GM12878 (cell line): ENCODE measurements around the gene DOCK2. TPM values are rescaled to one million over a fixed set of nuclear protein-coding genes. Genes with fewer than 3 reads are reported as not detected.

ENCODE experiments used
- ATAC-seq: fragments of 200-7000 bp; cut with Tn5 transposase; 3 replicates; pipeline ENCODE4 v1.9.1; 2020; ENCODE audit warnings: mild to moderate bottlenecking, moderate library complexity
- BruUV-seq: library from RNA; stranded (reverse); fragments of 400-500 nt; replicated peaks from 2 replicates; lab custom pipeline; 2021; lab: Mats Ljungman, UMichigan
- CTCF ChIA-PET: fragments of 300-600 bp; sonication (Branson Sonifier 250); formaldehyde crosslinking; extraction: SDS; loops from one replicate; lab custom pipeline; 2021; ENCODE audit warnings: inconsistent platforms; lab: Yijun Ruan, JAX
- POLR2A ChIA-PET: fragments of 350-600 bp; formaldehyde crosslinking; extraction: SDS; loops from one replicate; lab custom pipeline; 2021; ENCODE audit warnings: inconsistent platforms; lab: Charles Lee
- RAD21 ChIA-PET: fragments of 300-600 bp; sonication (Branson Sonifier 250); formaldehyde crosslinking; loops from one replicate; lab custom pipeline; 2023; ENCODE audit warnings: antibody characterized with exemption; ENCODE audit not compliant: unreplicated experiment; lab: Charles Lee
- SMC1A ChIA-PET: fragments of 300-600 bp; sonication (Branson Sonifier 250); formaldehyde crosslinking; loops from one replicate; lab custom pipeline; 2023; ENCODE audit not compliant: unreplicated experiment, uncharacterized antibody; lab: Charles Lee
- DNase-seq: peaks from one replicate; pipeline ENCODE4 v3.0.0-alpha.2; 2011; ENCODE audit warnings: low read depth, low spot score
- FAIRE-seq: peaks from 3 replicates; lab custom pipeline; 2011; peaks lifted over from hg19 to GRCh38; lab: Jason Lieb, UNC
- H2AFZ ChIP-seq: 2 replicates; pipeline ENCODE4 v1.6.0; 2011; ENCODE audit warnings: low read depth, low read length, control low read depth; ENCODE audit not compliant: control insufficient read depth
- H3K27ac ChIP-seq: 2 replicates; pipeline ENCODE4 v1.5.1; 2011; ENCODE audit warnings: control low read depth; ENCODE audit not compliant: control insufficient read depth, insufficient read depth
- H3K27me3 ChIP-seq, 2 experiments: replicated peaks in 1 of 2; 2 replicates each; pipeline versions ENCODE4 v1.6.0 to v1.6.1; 2011; ENCODE audit warnings: low read length in 1 of 2; ENCODE audit not compliant: control insufficient read depth in 2 of 2, insufficient read depth in 2 of 2
- H3K36me3 ChIP-seq, 2 experiments: 2 replicates each; pipeline ENCODE4 v1.5.1; 2011; ENCODE audit warnings: low read length in 1 of 2; ENCODE audit not compliant: control insufficient read depth in 2 of 2, insufficient read depth in 2 of 2
- H3K4me1 ChIP-seq: 2 replicates; pipeline ENCODE4 v1.6.1; 2011; ENCODE audit warnings: mild to moderate bottlenecking, low read length, moderate library complexity, mixed read lengths; ENCODE audit not compliant: control insufficient read depth, insufficient read depth
- H3K4me2 ChIP-seq: 2 replicates; pipeline ENCODE4 v1.6.0; 2011; ENCODE audit warnings: control low read depth; ENCODE audit not compliant: control insufficient read depth, insufficient read depth
- H3K4me3 ChIP-seq: fragments of 200-600 bp; sonication (generic); 2 replicates; pipeline ENCODE4 v1.5.1; 2016
- H3K79me2 ChIP-seq: 2 replicates; pipeline ENCODE4 v1.6.0; 2011; ENCODE audit warnings: low read length; ENCODE audit not compliant: control insufficient read depth, insufficient read depth
- H3K9ac ChIP-seq: 2 replicates; pipeline ENCODE4 v1.8.0; 2011; ENCODE audit warnings: low read length, control low read depth, mixed read lengths; ENCODE audit not compliant: control insufficient read depth, insufficient read depth
- H3K9me3 ChIP-seq: replicated peaks from 3 replicates; pipeline ENCODE4 v1.5.1; 2011; ENCODE audit warnings: mild to moderate bottlenecking, low read length; ENCODE audit not compliant: control insufficient read depth, insufficient read depth
- H4K20me1 ChIP-seq: 2 replicates; pipeline ENCODE4 v1.6.0; 2011; ENCODE audit not compliant: control insufficient read depth, insufficient read depth
- ASH2L ChIP-seq: fragments of 300-600, 200-600 bp; sonication (generic); IDR thresholded peaks from 2 replicates; pipeline ENCODE4 v1.6.1; 2017; ENCODE audit warnings: low read depth, mild to moderate bottlenecking, borderline replicate concordance
- CEBPB ChIP-seq, 2 experiments: fragments of 150-350 bp in 1 of 2; IDR thresholded peaks; 2 replicates each; pipeline ENCODE4 v1.6.1; 2012 to 2014; ENCODE audit warnings: low read depth in 2 of 2, low read length in 2 of 2, borderline replicate concordance in 1 of 2, inconsistent platforms in 1 of 2
- CREB1 ChIP-seq: IDR thresholded peaks from 2 replicates; pipeline ENCODE4 v1.6.1; 2012; ENCODE audit warnings: low read depth, mild to moderate bottlenecking, inconsistent platforms
- GABPA ChIP-seq: IDR thresholded peaks from 2 replicates; pipeline ENCODE4 v1.6.1; 2014; ENCODE audit warnings: antibody characterized with exemption, low read depth, mild to moderate bottlenecking, inconsistent platforms
- GATAD2B ChIP-seq: fragments of 450-650 bp; conservative IDR thresholded peaks from 2 replicates; pipeline ENCODE4 v1.6.1; 2017; ENCODE audit warnings: low read depth, mild to moderate bottlenecking, moderate library complexity
- HDGF ChIP-seq: fragments of 450-650 bp; IDR thresholded peaks from 2 replicates; pipeline ENCODE4 v1.6.1; 2016; ENCODE audit warnings: antibody characterized with exemption
- KAT2A ChIP-seq: conservative IDR thresholded peaks from 2 replicates; pipeline ENCODE4 v1.6.1; 2011; ENCODE audit warnings: low read depth, low read length; ENCODE audit not compliant: control insufficient read depth
- MAX ChIP-seq: IDR thresholded peaks from 2 replicates; pipeline ENCODE4 v1.6.1; 2012; ENCODE audit warnings: low read depth, low read length, improper control_type of control experiment
- NKRF ChIP-seq: fragments of 450-650 bp; conservative IDR thresholded peaks from 2 replicates; pipeline ENCODE4 v1.6.1; 2017; ENCODE audit warnings: mild to moderate bottlenecking, moderate library complexity
- PAX8 ChIP-seq: fragments of 450-650 bp; IDR thresholded peaks from 2 replicates; pipeline ENCODE4 v1.6.1; 2017; ENCODE audit warnings: mild to moderate bottlenecking, moderate library complexity
- STAT1 ChIP-seq: fragments of 450-650 bp; conservative IDR thresholded peaks from 2 replicates; pipeline ENCODE4 v1.6.1; 2014; ENCODE audit warnings: antibody characterized with exemption, mild to moderate bottlenecking
- TAF1 ChIP-seq: IDR thresholded peaks from 2 replicates; pipeline ENCODE4 v1.6.1; 2011; ENCODE audit warnings: mild to moderate bottlenecking, low read depth, low read length, borderline replicate concordance
- TCF12 ChIP-seq: IDR thresholded peaks from 2 replicates; pipeline ENCODE4 v1.6.1; 2011; ENCODE audit warnings: low read depth, mild to moderate bottlenecking, low read length
- ZNF24 ChIP-seq: fragments of 450-650 bp; IDR thresholded peaks from 2 replicates; pipeline ENCODE4 v1.6.1; 2017; ENCODE audit warnings: antibody characterized with exemption, mild to moderate bottlenecking
- ZNF274 ChIP-seq: IDR thresholded peaks from one replicate; pipeline ENCODE4 v1.8.0; 2011; ENCODE audit not compliant: insufficient read length, insufficient read depth
- WGBS: methylation state at CpG from one replicate; pipeline ENCODE4 v1.1.6; 2016; ENCODE audit warnings: low lambda C conversion rate; ENCODE audit not compliant: insufficient replicate concordance, insufficient coverage; ENCODE audit errors: missing lambda C conversion rate; 5-methylcytosine and 5-hydroxymethylcytosine counted together
- in situ Hi-C: fragments of 300-500 bp; cut with MboI; formaldehyde crosslinking; loops from 9 replicates; pipeline ENCODE4 v1.14.3; 2018; ENCODE audit warnings: mixed read lengths
- intact Hi-C: fragments of 100-400 bp; cut with micrococcal nuclease; formaldehyde crosslinking; loops from one replicate; pipeline ENCODE4 v1.14.2; 2022; ENCODE audit not compliant: unreplicated experiment
- polyA plus RNA-seq, 11 experiments: library from polyadenylated mRNA; depleted of rRNA in 4 of 11; unstranded in 6 of 11; stranded (reverse) in 5 of 11; fragments of >200 nt; fragmentation: Nextera tagmentation in 4 of 11; fragmentation: Illumina TruSeq in 1 of 11; extraction: Ambion mirVana in 4 of 11; extraction: Trizol in 1 of 11; gene quantifications; 1 replicate in 1 of 11; 2 replicates in 10 of 11; pipeline versions ENCODE4 v1.2.1 to v1.2.3, GENCODE V29; 2011 to 2016; ENCODE audit warnings: inconsistent platforms in 2 of 11, missing spikeins in 2 of 11, low read depth in 1 of 11
- total RNA-seq, 4 experiments: library from RNA; depleted of rRNA in 3 of 4; stranded (reverse); fragments of >200 nt in 3 of 4; fragmentation: Illumina TruSeq in 1 of 4; extraction: Trizol in 1 of 4; gene quantifications; 2 replicates each; pipeline versions ENCODE4 v1.2.1 to v1.2.3, GENCODE V29; 2013 to 2021

The DOCK2 gene
- total and polyA plus RNA-seq, 10 of the 15 experiments (the other 5 are each of a cell fraction or from before 2014, with no cell fraction given) = 34.2 to 192 (median 118) TPM

GRCh38 chr5:169980418-169981053 lies 343.5 kb downstream of the DOCK2 start, which contains the start of gene INSYN2B (continued):
- TF ChIP-seq TCF12 (no peak), GABPA (no peak), NKRF (no peak), STAT1 (no peak)
- TF ChIP-seq, all 136 proteins: peak for 5

GRCh38 chr5:169988206-169988605 lies 351.1 kb downstream of the DOCK2 start:
- Histone ChIP-seq H2AFZ (no peak overlapping the region), H3K27ac (no peak overlapping the region), H3K4me3 (no peak overlapping the region), H3K36me3 (peaks cover 17 to 43% of the 10 kb centered on the region in 2 experiments), H4K20me1 (no peaks in the 10 kb centered on the region), H3K4me2 (no peak overlapping the region), H3K4me1 (no peaks in the 10 kb centered on the region), H3K9me3 (no peaks in the 10 kb centered on the region), H3K9ac (no peak overlapping the region), H3K79me2 (no peaks in the 10 kb centered on the region), H3K27me3 (no peaks in the 10 kb centered on the region)
- CTCF ChIA-PET = interaction anchor here (0.6 kb wide), 2 partner anchors 138 to 307 kb away, joined by 3 read pairs; no protein-coding TSS in a partner anchor
- in situ Hi-C loops = no loop called here
- SMC1A ChIA-PET = interaction anchor here (1.0 to 1.3 kb wide), 2 partner anchors 108 to 221 kb away, joined by 3 read pairs; no protein-coding TSS in a partner anchor
- BruUV-seq = no TSS peak
- FAIRE-seq (no peak), DNase-seq (no peak), ATAC-seq (no peak)
- 98% methylated on average over 4 of the region's 4 CpGs for WGBS
- TF ChIP-seq ZNF274 = no peak
- TF ChIP-seq ZNF24 = no peak
- TF ChIP-seq HDGF = no peak
- no peak for TF ChIP-seq CEBPB (IDR thresholded peaks at IDR 0.05; ENCODE audit: borderline replicate concordance in 1 of 2, low read depth in 2 of 2, low read length in 2 of 2)
- no peak for TF ChIP-seq TAF1
- no peak for TF ChIP-seq ASH2L
- TF ChIP-seq MAX = no peak
- no peak for TF ChIP-seq PAX8
- no peak for TF ChIP-seq TCF12
- no peak for TF ChIP-seq GATAD2B
- TF ChIP-seq CREB1 = no peak
- no peak for TF ChIP-seq KAT2A
- RAD21 ChIA-PET = no interaction called here
- intact Hi-C loops = no loop called here
- POLR2A ChIA-PET = no interaction called here
